ENCODE results near the gene SLC35F3.

Gene SLC35F3

DNA sequence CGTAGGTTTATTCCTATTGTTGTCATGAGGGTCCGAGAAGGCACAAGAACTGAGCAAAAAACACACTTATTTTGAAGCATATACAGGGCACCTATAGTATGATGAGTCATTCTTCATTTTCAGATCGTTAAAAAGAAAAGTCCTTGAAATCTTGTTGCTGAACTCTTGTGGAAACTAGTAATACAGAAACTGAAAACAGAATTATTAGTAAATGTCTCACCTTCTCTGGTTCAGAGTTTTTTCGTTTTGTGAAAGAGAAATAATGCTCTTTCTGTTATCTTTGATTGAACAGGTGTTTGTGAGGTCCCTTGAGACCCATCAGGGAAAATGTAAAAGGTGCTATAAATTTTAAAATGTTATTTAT, 366.7 kb downstream of the SLC35F3 start:
- H3K27me3 ChIP-seq, result peaks cover 0 to 2% of the 10 kb centered on the region in 2 donors
- H3K4me3 ChIP-seq, result no peak overlapping the region
- intact Hi-C loops (cut with DNase I; ENCODE audit: low total_unique reads), result no loop called here
- TF ChIP-seq, protein P1, sequence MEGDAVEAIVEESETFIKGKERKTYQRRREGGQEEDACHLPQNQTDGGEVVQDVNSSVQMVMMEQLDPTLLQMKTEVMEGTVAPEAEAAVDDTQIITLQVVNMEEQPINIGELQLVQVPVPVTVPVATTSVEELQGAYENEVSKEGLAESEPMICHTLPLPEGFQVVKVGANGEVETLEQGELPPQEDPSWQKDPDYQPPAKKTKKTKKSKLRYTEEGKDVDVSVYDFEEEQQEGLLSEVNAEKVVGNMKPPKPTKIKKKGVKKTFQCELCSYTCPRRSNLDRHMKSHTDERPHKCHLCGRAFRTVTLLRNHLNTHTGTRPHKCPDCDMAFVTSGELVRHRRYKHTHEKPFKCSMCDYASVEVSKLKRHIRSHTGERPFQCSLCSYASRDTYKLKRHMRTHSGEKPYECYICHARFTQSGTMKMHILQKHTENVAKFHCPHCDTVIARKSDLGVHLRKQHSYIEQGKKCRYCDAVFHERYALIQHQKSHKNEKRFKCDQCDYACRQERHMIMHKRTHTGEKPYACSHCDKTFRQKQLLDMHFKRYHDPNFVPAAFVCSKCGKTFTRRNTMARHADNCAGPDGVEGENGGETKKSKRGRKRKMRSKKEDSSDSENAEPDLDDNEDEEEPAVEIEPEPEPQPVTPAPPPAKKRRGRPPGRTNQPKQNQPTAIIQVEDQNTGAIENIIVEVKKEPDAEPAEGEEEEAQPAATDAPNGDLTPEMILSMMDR (IDR thresholded peaks at IDR 0.05), result no peak
- no peaks in the 10 kb centered on the region for H3K9me3 ChIP-seq
- no peak for DNase-seq
- H3K36me3 ChIP-seq, result no peaks in the 10 kb centered on the region
- H3K4me1 ChIP-seq, result no peaks in the 10 kb centered on the region
- no peak overlapping the region for H3K27ac ChIP-seq

DNA sequence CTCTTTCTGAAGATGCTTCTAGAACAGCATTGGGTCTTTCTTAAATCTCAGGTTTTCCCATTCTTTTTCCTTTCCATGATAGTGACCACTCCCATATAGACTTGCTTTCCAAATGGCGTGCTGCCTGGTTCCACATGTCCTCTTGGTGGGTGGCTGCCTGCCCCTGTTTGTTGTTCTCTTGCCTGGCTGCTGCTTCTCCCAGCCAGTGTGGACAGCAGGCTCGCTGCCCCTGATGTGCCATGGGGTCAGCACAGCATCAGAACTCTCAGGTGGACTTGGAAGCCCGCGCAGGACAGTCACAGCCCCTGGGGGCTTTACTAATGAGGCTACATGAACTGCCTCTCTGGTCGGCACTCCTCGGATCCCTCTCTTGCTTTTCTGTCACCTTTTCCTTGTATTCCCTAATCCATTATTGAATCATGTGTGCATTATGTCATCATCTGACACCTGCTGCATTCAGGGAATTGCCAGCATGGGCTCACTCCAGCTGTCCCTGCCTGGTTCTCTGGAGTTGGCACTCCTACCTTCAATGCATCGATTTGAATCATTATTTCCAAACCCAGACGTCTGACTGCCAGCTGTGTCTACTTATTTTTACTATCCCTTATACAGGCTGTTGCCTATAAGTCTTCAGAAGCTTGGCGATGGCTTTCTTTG, 368.3 kb downstream of the SLC35F3 start:
- Histone ChIP-seq H3K27me3 (peaks cover 0 to 2% of the 10 kb centered on the region in 2 donors), H3K4me3 (no peak overlapping the region), H3K36me3 (no peaks in the 10 kb centered on the region), H3K9me3 (no peaks in the 10 kb centered on the region), H3K4me1 (no peaks in the 10 kb centered on the region), H3K27ac (no peak overlapping the region)
- intact Hi-C loops (cut with DNase I; ENCODE audit: low total_unique reads), result no loop called here
- TF ChIP-seq, protein P1 (IDR thresholded peaks at IDR 0.05), result no peak
- no peak for DNase-seq

DNA sequence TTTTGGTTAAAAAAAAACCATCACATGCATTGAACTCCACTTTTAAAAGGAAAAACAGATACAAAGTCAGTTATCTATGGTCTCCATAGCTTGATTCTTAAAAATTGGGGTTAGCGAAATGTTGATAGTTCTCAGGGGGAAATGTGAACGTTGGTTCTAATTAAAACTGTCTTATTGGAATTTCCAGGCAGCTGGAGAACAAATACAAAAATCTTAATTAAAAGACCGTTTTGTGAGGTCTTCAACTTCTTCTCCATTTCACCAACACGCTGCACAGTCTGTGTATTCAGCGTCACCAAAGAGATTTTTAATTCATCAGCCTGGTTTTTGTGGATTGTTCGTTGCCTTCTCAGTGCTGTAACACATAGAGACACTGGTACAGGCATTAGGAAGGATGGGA, 369.5 kb downstream of the SLC35F3 start:
- H3K9me3 ChIP-seq, result no peaks in the 10 kb centered on the region
- H3K36me3 ChIP-seq, result no peaks in the 10 kb centered on the region
- intact Hi-C loops (cut with DNase I; ENCODE audit: low total_unique reads), result no loop called here
- H3K4me1 ChIP-seq, result no peaks in the 10 kb centered on the region
- TF ChIP-seq, protein P1 (IDR thresholded peaks at IDR 0.05), result no peak
- DNase-seq, result no peak
- peaks cover 0 to 2% of the 10 kb centered on the region in 2 donors for H3K27me3 ChIP-seq
- no peak overlapping the region for H3K27ac ChIP-seq
- H3K4me3 ChIP-seq, result no peak overlapping the region

DNA sequence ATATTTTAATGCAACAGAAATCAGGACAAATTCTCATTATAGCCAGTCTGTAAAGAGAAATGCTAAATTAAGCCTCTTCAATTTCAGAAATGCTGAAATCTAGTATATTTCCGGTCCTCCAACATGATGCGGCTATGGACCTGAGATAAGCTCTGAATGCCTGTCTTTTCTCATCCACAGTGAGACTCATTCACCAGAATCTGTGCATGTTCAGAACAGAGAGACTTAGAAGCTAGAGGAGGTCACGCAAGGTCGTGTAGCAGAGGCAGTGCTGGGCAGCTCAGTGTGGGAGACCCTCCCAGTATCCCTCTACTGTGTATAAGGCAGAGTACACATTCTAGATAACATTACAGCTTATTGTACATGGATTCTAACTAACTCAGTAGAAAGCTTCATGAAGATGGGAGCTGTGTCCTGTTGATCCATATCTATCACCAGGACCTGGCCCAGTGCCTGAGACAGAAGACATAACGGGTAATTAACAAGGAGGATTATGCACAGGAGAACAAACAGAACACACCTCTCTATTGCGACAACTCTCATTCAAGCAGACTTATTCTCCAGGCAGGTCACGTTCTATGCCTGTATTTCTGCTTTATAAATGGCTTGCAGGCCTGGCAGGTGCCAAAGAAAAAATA, 371.8 kb downstream of the SLC35F3 start:
- H3K27me3 ChIP-seq, result peaks cover 0 to 2% of the 10 kb centered on the region in 2 donors
- no peak overlapping the region for H3K4me3 ChIP-seq
- no peaks in the 10 kb centered on the region for H3K4me1 ChIP-seq
- intact Hi-C loops (cut with DNase I; ENCODE audit: low total_unique reads), result no loop called here
- TF ChIP-seq, protein P1 (IDR thresholded peaks at IDR 0.05), result no peak
- no peaks in the 10 kb centered on the region for H3K9me3 ChIP-seq
- no peaks in the 10 kb centered on the region for H3K36me3 ChIP-seq
- no peak for DNase-seq
- no peak overlapping the region for H3K27ac ChIP-seq

DNA sequence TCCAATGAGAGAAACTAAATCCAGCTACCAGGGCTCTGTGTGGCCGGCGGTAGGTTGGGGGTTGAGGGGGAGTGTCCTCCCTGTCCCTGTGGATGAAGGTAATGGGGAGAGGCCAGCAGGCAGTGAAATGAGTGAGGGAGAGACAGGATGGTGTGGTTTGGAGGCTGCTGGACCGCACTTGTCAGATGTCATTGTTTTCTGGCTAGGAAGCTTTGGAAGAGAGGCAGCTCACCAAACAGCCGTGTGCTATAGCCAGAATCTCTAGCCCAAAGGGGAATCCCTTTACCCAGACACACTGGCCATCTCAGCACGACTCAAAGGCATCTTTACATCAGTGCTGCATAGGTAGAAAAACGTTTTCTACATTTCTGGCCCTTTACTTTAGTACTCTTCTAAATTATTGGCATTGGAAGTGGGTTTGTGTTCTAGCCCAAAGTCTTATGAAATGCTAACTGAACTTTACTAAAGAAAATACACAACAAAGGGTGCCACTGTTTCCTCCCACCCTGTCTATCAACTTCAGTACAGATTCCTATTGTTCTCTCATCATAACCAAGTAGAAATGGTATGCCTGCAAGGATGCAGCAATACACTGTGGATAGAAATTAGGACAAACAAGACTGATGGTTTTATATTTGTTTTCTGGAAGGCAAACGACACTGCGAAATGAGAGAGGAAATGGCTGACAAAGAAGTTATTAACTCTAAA, 372.8 kb downstream of the SLC35F3 start:
- intact Hi-C loops (cut with DNase I; ENCODE audit: low total_unique reads), result no loop called here
- Histone ChIP-seq H3K27ac (no peak overlapping the region), H3K4me1 (no peaks in the 10 kb centered on the region), H3K36me3 (no peaks in the 10 kb centered on the region), H3K4me3 (no peak overlapping the region), H3K27me3 (peaks cover 0 to 2% of the 10 kb centered on the region in 2 donors), H3K9me3 (no peaks in the 10 kb centered on the region)
- DNase-seq, result no peak
- TF ChIP-seq, protein P1 (IDR thresholded peaks at IDR 0.05), result no peak
